ENCODE data around the gene FCN2.

Gene FCN2

DNA sequence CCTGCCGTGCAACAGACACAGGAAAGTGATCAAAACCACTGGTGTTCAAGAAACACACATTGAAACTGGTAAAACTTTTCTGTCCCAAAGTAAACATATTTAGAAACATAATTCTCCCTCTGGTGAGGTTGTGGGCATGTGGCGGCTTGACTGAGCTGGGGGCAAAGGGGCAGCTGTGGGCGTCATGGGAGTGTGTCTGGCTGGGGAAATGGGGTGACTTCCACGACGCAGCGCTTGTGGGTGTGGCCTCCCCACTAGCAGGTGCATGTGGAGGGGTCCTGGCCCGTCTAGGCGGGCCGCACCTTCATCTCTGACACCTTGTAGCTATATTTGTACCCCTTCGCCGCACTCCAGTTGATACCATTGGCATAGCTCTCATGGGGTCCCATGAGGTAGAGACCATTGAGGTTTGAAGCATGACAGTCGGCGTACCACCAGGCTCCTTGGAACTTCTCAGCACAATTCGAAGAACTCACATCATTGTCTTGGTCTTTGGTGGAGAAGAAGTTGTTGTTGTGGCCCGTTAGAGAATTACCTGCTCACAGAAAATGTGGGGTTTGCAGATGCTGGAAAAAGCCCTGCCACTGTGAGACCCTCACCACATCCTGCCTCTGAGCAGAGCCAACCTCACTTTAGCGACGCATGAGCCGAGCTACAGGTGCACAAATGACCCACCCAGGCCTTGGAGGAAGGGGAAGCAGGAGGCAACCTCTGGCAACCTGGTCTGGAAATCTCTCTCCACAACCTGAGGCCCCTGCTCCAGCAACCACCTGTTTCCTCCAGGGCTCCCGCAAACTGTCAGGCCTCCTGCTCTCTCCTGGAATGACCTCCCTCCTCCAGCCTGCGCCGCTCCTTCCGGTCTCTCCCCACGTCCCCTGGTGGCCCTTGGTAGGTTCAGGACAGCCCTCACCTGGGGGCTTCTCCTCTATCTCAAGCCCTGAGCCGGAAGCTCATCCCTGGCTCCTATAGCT, 29.2 kb downstream of the FCN2 start:
- no peak for DNase-seq (ENCODE audit: low read depth in 2 of 2)

DNA sequence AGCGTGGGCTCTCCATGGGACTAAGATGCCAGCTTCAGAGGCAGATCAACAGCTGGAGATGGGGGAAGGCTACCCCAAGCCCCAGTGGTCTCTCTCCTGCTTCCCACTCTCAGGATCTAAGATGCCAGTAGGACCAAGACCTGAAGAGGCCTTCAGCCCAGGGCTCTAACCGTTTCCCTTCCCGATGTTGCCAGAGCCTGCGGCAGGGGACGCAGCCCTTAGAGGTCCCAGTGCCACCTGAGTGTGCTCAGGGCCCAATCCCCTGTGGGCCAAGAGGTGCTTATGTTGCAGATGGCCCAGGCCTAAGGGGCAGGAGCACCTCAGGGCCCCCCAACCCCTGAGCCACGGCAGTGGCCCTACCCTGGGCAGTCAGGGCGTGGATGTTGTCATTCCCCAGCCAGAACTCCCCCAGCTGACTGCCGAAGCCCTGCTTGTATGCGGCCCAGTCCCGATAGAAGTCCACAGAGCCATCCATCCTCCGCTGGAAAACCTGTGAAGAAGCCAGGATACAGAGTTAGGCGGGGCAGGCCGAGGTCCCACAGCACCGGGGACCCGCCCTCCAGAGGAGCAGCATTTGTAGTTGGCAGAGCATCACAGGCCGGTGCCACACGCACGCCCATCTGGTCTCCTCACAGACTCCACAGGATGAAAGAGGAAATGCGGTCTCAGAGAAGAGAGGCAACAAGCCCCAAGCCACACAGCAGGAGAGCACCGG, 31.7 kb downstream of the FCN2 start:
- DNase-seq (ENCODE audit: low read depth in 2 of 2), result no peak

GRCh38 chr9:134913041-134913712, 32.6 kb downstream of the FCN2 start:
- no peak for DNase-seq (ENCODE audit: low read depth in 2 of 2)

GRCh38 chr9:134913713-134914500, 33.3 kb downstream of the FCN2 start:
- DNase-seq (ENCODE audit: low read depth in 2 of 2), result no peak

DNA sequence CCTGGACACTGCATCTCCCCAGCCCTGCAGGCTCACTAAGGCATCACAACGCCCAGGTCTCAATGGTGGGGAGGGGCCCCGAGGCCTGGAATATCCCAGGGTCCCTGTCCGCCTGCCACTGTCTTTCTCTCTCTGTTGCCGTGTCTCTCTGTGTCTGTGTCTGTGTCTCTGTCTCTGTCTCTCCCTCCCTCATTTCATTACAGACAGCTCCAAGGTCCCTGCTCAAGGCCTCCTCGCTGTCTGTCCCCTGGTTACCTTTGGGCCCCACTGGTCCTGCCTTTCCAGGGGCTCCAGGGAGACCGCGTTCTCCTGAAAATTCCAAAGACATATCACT, 33.9 kb downstream of the FCN2 start:
- no peak for DNase-seq (ENCODE audit: low read depth in 2 of 2)

GRCh38 chr9:134915046-134915985, 34.7 kb downstream of the FCN2 start:
- no peak for DNase-seq (ENCODE audit: low read depth in 2 of 2)

DNA sequence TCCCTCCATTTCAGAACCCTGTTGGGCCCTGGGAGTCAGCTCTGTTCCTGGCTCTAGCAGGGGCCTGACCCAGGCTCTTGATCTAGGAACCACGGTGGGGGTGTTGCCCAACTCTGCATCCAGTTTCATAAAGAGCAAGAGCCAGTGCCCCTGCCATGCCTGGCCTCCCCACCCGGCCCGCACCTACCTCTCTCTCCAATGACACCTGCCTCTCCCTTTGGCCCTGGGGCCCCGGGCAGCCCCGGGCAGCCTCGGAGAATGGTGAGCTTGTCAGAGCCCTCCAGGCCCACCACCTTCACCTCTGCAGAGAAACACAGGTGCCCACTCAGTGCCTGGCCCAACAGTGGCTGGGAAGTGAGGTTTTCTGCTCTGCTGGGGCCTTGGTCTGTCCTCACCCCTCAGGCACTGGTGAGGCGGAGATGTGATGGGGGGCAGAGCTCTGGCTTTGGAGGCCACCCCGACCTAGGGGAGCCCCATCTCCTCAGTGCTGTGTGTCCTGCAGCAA, 35.6 kb downstream of the FCN2 start:
- no peak for DNase-seq (ENCODE audit: low read depth in 2 of 2)

DNA sequence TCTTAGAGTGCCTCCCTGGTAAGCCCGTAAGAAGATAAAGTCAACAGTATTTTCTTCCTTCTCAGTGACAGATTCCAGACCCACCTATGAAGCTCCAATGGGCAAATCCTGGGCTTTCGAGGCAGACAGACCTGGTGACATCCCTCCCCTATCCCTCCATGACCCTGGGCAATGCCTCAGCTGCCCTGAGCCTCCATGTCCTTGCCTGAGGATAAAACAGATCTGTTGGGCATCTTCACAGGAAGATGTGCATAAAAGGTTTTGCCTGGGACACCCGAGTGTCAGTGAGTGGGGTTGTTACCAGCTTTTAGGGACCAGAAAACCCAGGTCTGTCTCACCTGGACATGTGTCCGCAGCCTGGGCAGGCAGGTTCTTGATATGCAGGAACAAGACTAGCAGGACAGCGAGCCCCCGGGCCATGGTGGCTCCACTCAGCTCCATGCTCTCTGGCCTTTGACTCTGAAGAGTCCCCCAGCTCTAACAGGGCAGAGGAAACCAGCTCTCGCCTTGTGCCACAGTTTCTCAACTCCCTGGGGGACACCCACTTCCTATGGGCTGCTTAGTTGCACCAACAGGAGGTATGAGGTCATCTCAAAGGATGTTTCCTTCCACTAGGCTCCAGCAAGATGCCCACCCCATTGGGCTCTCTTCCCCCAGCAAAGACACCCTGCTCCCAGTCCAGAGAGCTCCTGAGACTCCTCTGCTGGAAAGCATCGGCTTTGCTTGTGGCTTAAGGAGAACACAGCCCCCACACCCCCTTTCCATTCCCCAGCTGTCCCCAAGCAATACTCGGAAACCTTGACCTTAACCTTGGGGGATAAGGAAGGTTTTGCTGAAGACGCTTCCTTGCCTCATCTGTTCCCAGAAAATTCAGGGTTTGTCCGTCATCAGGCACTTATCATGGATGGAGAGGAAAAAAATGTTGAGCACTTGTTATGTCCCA, 37.1 kb downstream of the FCN2 start, which contains the start of gene FCN1:
Gene FCN1 (minus strand): TSS at position 482 of the 943 bp plus-strand sequence. CDS start 41 bp downstream, at position 441.
- no peak for DNase-seq (ENCODE audit: low read depth in 2 of 2)

GRCh38 chr9:134918646-134919045, 38.0 kb downstream of the FCN2 start:
- no peak for DNase-seq (ENCODE audit: low read depth in 2 of 2)

DNA sequence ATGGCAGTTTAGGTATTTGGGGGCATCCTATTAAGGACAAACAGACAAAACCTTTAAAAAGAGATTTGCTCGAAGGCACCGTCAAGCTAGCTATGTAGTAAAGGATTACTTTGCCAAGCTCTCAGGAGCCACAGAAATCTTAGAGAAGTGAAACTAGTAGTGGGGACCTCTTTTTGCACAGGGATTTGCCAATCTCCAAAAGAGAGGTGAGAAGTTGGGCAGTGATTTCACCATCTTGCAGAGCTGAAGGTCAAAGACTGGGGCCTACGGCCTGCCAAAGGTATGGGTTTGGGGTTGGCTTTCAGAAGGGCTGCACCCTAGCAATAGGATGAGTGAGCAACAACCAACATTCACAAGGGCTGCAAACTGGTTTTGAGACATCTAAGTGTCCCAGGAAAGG, 38.7 kb downstream of the FCN2 start:
- DNase-seq (ENCODE audit: low read depth in 2 of 2), result no peak

GRCh38 chr9:134922066-134922931, 41.7 kb downstream of the FCN2 start:
- DNase-seq (ENCODE audit: low read depth in 2 of 2), result no peak

- no peak for DNase-seq (ENCODE audit: low read depth in 2 of 2)
Observed at GRCh38 chr9:134922932-134923240, 42.3 kb downstream of the FCN2 start.

DNA sequence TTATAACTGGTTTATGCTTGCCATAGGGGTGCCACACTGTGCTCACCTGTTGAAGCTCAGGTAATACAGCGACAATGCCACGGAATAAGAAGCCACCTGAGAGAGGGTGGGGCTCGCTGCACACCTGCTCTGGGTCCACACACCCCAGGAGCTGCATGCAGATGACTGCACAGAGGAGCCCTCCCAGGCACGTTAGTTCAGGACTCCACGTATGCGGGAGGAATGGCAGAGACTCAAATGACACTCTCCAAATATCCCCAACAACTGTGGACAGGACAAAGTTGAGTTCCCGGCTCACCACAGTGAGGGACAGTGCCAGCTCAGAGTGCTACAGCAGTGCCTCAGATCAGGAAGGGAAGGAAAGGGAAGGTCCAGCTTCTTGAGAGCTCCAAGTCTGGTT, 42.9 kb downstream of the FCN2 start:
- no peak for DNase-seq (ENCODE audit: low read depth in 2 of 2)

DNA sequence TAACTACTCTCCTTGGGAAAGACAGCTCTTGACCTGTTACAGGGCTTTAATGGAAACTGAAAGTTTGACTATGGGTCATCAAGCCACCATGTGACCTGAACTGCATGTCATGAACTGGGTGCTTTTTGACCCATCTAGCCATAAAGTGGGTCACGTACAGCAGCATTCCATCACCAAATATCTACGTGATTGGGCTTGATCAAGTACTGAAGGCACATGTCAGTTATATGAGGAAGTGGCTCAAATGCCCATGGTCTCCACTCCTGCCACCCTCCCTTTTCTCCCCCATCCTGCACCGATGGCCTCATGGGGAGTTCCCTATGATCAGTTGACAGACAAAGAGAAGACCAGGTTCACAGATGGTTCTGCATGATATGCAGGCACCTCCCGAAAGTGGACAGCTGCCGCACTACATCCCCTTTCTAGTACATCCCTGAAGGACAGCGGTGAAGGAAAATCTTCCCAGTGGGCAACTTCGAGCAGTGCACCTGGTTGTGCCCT, 44.5 kb downstream of the FCN2 start:
- no peak for DNase-seq (ENCODE audit: low read depth in 2 of 2)

DNA sequence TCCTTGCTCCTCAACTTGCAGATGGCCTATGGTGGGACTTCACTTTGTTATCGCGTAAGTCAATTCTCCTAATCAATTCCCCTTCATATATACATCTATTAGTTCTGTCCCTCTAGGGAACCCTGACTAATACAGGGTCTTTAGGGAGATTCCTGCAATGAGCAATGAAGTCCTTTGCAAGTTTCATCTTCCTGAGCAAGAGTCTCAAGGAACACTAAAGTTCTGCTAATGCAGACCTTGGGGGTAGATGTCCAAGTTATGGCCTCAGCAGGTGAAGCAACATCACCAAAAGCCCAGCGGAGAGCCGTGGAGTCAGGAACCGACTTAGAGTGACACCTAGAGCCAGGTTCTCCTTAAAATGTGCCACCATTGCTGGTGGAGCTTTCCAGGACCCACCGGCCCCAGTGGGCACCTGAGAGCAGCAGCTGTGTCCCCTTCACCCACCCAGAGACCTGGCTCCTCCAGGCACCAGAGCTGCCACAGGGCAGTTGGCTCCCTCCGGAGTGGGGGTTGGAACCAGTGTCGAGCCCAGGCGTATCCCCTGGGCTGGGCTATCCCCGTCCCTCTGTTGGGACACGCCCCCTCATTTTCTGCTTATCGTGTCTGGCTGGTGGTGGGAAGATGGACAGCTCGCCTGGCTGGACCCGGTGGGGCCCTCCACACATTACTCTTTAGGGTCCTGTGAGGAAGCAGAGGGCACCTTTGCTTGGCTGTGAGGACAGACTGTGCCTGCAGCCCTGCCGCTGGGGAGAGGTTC, 48.0 kb downstream of the FCN2 start:
- DNase-seq (ENCODE audit: low read depth in 2 of 2), result no peak

DNA sequence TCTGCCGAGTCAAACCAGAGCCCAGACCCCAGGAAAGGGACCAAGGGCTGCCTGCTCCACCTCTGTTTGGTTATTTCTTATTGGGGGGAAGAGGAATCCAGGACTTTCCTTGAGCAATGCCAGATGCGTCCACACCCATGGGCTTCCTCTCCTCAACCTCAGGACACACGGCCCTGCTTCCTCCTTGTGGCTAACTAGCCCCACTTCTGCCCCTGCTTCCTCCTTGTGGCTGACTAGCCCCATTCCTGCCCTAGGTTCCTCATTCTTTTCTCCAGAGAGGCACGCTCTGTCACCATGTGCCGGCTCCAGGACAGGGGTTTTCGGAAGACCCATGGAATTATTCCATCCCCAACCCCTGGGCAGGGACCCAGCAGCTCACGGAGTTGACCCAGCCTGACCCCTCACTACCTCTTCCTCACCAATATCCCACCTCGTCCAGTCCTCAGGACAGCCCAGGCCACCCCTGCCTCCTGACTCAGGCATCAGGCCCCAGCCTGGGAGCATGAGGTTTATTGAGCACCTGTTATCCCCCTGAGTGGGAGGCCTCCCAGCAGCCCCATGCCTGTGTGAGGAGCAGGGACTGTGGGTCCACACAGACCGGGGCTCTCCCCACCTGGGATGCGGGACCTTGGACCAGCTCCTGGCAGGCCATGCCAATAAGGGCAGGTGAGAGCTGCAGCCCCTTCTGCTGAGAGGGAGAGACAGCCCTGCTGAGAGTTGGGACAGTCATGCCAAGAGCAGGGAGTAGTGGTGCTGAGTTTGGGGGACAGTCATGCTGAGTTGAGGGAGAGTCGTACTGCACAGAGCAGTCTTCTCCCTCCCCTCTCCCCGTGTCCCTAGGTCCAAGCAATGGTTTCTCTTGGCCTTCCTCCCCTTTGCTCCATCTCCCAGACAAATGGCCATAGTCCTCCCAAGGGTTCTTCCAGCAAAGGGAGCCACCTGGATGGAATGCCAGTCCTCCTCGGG, 48.9 kb downstream of the FCN2 start:
- no peak for DNase-seq (ENCODE audit: low read depth in 2 of 2)

Measured in stimulated activated CD4-positive, alpha-beta T cell treated with anti-CD3 and anti-CD28 coated beads, Interleukin-12 subunit alpha, Interleukin-12 subunit beta, amount 100 ng/mL, for 24 hours (primary cell).